ENCODE results near the gene NCKAP5.
"Not testable (repeated sequence)": the region's sequence is repeated elsewhere in the genome, so short reads cannot be mapped to it uniquely, and the experiment has no call there.

The NCKAP5 gene

GRCh38 chr2:132729522-132729921 is 838.7 kb downstream of the NCKAP5 start:
- DNase-seq = no peak

- no peak for DNase-seq
Observed at GRCh38 chr2:132726155-132726554, 842.1 kb downstream of the NCKAP5 start.

GRCh38 chr2:132725748-132726147 is 842.5 kb downstream of the NCKAP5 start:
- DNase-seq = no peak

GRCh38 chr2:132725148-132725547 is 843.1 kb downstream of the NCKAP5 start:
- DNase-seq = no peak

- no peak for DNase-seq
Observed at GRCh38 chr2:132721938-132722337, 846.3 kb downstream of the NCKAP5 start.

- no peak for DNase-seq
Observed at GRCh38 chr2:132720393-132720792, 847.9 kb downstream of the NCKAP5 start.

- DNase-seq = no peak
Observed at GRCh38 chr2:132719480-132719879, 848.8 kb downstream of the NCKAP5 start.

- DNase-seq = no peak
Observed at GRCh38 chr2:132716954-132717353, 851.3 kb downstream of the NCKAP5 start.

GRCh38 chr2:132715386-132716351 is 852.6 kb downstream of the NCKAP5 start:
- DNase-seq = no peak

GRCh38 chr2:132703396-132703795 is 864.9 kb downstream of the NCKAP5 start:
- DNase-seq = no peak

GRCh38 chr2:132701810-132702209 is 866.5 kb downstream of the NCKAP5 start:
- no peak for DNase-seq

GRCh38 chr2:132699802-132700201 is 868.5 kb downstream of the NCKAP5 start:
- DNase-seq = not testable (repeated sequence)

GRCh38 chr2:132698347-132698746 is 869.9 kb downstream of the NCKAP5 start:
- DNase-seq = not testable (repeated sequence)

- DNase-seq = no peak
Observed at GRCh38 chr2:132697556-132698205, 870.6 kb downstream of the NCKAP5 start.

- DNase-seq = no peak
Observed at GRCh38 chr2:132692816-132693215, 875.4 kb downstream of the NCKAP5 start.

- DNase-seq = no peak
Observed at GRCh38 chr2:132691556-132691955, 876.7 kb downstream of the NCKAP5 start.

GRCh38 chr2:132690664-132691303 is 877.5 kb downstream of the NCKAP5 start:
- DNase-seq = no peak

- DNase-seq = no peak
Observed at GRCh38 chr2:132681766-132682165, 886.5 kb downstream of the NCKAP5 start.

GRCh38 chr2:132680544-132680943 is 887.7 kb downstream of the NCKAP5 start:
- no peak for DNase-seq

GRCh38 chr2:132678483-132678882 is 889.8 kb downstream of the NCKAP5 start:
- DNase-seq = no peak

GRCh38 chr2:132677661-132678060 is 890.6 kb downstream of the NCKAP5 start:
- no peak for DNase-seq

- no peak for DNase-seq
Observed at GRCh38 chr2:132676999-132677398, 891.3 kb downstream of the NCKAP5 start.

- DNase-seq = no peak
Observed at GRCh38 chr2:132671151-132671835, 897.0 kb downstream of the NCKAP5 start.

Data from activated CD4-positive, alpha-beta T cell treated with anti-CD3 and anti-CD28 coated beads for 48 hours (primary cell).